Neural cell (in vitro differentiated cells): Measurements from ENCODE around the gene SNAPIN.

Experiments
- CTCF ChIP-seq: fragments of 450-650 bp; IDR thresholded peaks from 2 replicates; pipeline ENCODE4 v1.5.1; 2014; ENCODE audit warnings: antibody characterized with exemption, mild to moderate bottlenecking, moderate library complexity; ENCODE audit not compliant: poor library complexity, severe bottlenecking
- EZH2 ChIP-seq: fragments of 200-600, 300-800 bp; shearing (Covaris generic), sonication (generic); IDR thresholded peaks from 2 replicates; pipeline ENCODE4 v1.6.1; 2014; ENCODE audit warnings: antibody characterized with exemption, low read length, borderline replicate concordance, mild to moderate bottlenecking; ENCODE audit not compliant: insufficient read depth, poor library complexity, severe bottlenecking
- RAD21 ChIP-seq: fragments of 450-650 bp; conservative IDR thresholded peaks from 2 replicates; pipeline ENCODE4 v1.6.1; 2014; ENCODE audit warnings: antibody characterized with exemption, mild to moderate bottlenecking, moderate library complexity

- no peak for TF ChIP-seq EZH2
- no peak for TF ChIP-seq CTCF
- no peak for TF ChIP-seq RAD21
These were observed 38.2 kb downstream of the SNAPIN start for GRCh38 chr1:153696741-153697140.
